NCI-H446 treated with DMSO at 0.1 percent for 48 hours (cell line): ENCODE measurements around the gene SNRNP27.

Experiments
- DNase-seq: peaks from one replicate; lab custom pipeline; 2025; lab: John Stamatoyannopoulos, UW

The SNRNP27 gene

GRCh38 chr2:69916106-69916505, 22.4 kb downstream of the SNRNP27 start:
- no peak for DNase-seq

GRCh38 chr2:69917852-69918251, 24.1 kb downstream of the SNRNP27 start:
- DNase-seq, result no peak

- DNase-seq, result no peak
These were observed 24.6 kb downstream of the SNRNP27 start for GRCh38 chr2:69918401-69918800.

GRCh38 chr2:69923116-69923515, 29.4 kb downstream of the SNRNP27 start:
- no peak for DNase-seq

GRCh38 chr2:69926849-69927515, 33.2 kb downstream of the SNRNP27 start:
- DNase-seq, result no peak

GRCh38 chr2:69931832-69932595, 38.3 kb downstream of the SNRNP27 start:
- no peak for DNase-seq

GRCh38 chr2:69932596-69932922, 38.8 kb downstream of the SNRNP27 start:
- no peak for DNase-seq

GRCh38 chr2:69933254-69933828, 39.6 kb downstream of the SNRNP27 start:
- no peak for DNase-seq

GRCh38 chr2:69933839-69934613, 40.3 kb downstream of the SNRNP27 start:
- no peak for DNase-seq

GRCh38 chr2:69934614-69934908, 40.8 kb downstream of the SNRNP27 start:
- DNase-seq, result no peak

- no peak for DNase-seq
These were observed 41.3 kb downstream of the SNRNP27 start for GRCh38 chr2:69935011-69935410.

GRCh38 chr2:69936906-69937305, 43.1 kb downstream of the SNRNP27 start:
- no peak for DNase-seq

- DNase-seq, result no peak
These were observed 44.2 kb downstream of the SNRNP27 start for GRCh38 chr2:69937968-69938367.

GRCh38 chr2:69939722-69940121, 46.0 kb downstream of the SNRNP27 start:
- DNase-seq, result no peak

- DNase-seq, result no peak
These were observed 46.9 kb downstream of the SNRNP27 start for GRCh38 chr2:69940691-69941090.

GRCh38 chr2:69943000-69943842, 49.5 kb downstream of the SNRNP27 start:
- DNase-seq, result no peak

GRCh38 chr2:69943843-69944525, 50.2 kb downstream of the SNRNP27 start:
- no peak for DNase-seq

- DNase-seq, result no peak
These were observed 51.0 kb downstream of the SNRNP27 start for GRCh38 chr2:69944756-69945155.

GRCh38 chr2:69945441-69945840, 51.7 kb downstream of the SNRNP27 start:
- no peak for DNase-seq

- DNase-seq, result no peak
These were observed 52.2 kb downstream of the SNRNP27 start for GRCh38 chr2:69945941-69946340.
